GM21423 (cell line): ENCODE measurements around the gene BATF.

Source experiments
- ATAC-seq: cut with Tn5 transposase; IDR thresholded peaks from one replicate; pipeline ENCODE4 v1.9.1; 2021; ENCODE audit warnings: mild to moderate bottlenecking, moderate library complexity; ENCODE audit not compliant: unreplicated experiment

BATF gene

DNA sequence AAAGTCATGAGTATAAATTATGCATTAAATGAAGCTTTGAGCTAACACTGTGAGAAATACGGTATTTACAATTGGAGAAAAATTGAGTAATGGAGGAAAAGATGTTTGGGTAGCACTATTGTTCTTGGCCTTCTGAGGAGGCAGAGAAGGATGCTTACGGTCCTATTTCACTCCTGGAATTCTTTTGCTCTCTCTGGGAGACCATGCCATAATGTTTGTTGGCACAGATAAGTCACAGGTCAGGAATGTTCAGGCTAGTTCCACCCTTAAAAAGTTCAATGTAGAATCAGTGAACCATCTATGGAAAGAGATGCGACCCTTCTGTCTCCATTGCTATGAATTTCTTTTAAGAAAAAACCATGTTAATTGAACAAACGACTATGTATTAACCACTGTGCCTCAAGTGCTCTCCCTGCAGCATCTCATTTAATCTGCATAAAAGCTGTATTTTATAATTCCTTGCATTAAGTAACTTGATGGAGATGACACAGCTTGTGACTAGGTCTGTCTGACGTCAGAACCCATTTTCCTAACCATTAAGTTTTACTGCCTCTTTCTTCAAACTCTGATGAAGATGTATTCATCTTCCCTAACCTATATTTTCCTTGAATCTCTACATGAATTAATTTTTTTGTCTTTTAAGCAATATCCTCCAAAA lies 9.5 kb downstream of the BATF start:
- ATAC-seq, result no peak

DNA sequence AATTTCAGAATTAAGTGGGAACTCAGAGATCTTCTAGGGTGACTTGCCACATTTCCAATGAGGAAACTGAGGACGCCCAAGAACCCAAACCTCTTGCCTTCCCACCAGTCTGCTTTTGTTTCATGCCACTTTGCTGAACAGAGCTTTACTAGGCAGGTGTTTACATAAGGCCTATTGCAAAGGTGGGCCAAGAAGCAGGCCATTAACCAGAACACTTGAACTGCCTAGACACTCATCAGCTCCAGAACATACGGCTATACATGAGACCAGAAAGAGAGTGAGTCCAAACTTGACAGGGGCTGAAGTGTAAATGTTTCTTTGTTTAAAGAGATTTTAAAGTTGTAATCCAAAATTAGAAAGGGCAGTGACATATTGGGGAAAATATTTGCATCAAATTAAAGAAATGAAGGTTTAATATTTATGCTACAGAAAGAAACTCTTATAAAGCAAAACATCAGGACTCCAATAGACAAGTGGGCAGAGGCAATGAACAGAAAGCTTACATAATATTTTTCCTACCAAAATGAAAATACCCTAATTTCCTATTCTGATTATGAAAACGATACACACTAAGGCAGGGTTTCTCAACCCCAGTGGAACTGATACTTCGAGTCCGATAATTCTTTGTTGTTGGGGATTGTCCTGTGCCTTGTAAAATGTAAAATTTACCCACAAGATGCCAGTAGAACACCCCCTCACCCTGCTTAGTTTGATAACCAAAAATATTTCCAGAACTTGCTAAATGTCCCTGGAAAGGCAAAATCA lies 11.7 kb downstream of the BATF start:
- ATAC-seq, result no peak

DNA sequence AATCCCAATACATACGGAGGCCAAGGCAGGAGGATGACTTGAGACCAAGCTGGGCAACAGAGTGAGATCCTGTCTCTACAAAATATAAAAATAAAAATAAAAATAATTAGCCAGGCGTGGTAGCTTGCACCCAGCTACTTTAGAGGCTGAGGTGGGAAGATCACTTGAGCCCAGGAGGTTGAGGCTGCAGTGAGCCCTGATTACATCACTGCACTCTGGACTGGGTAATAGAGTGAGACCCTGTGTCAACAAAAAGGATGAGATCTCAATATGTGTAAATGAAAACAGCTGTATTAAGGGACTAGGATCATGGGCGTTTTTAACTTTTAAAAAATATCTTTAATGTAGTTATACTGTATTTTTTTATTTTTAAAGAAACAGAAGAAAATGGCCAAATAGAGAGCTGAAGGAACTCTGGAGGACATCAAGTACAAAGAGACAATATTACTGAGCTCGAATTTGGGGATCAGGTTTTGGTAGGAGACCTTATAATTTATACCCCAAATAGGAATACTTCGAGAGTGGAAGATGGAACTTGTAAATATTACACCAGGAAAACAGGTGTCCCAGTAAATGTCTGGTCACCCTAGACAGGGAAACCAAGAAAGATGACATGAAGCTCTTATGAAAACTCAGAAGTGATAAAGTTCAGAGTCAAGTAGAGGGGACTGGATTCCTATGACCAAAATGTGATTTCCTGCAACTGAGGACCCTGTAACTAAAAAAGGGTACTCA lies 13.1 kb downstream of the BATF start:
- ATAC-seq, result no peak

DNA sequence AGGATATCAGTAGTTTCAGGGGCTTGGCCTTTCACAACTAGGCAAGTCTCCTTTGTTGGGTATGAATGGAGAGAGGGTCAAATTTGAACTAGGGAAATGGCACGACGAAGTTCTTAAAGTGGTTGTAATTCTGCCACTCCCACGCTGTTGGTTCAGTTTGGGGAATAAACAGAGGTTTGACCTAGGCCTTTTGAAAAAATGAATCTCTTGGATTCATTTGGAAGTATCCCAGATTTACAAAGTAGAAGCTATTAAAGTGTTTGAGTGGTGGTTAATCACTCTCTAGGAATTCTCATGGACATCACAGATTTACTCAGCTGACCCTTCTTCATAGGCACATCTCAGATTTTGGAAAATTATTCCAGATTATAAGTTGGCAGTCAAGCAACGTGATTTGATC lies 14.8 kb downstream of the BATF start:
- ATAC-seq, result no peak

DNA sequence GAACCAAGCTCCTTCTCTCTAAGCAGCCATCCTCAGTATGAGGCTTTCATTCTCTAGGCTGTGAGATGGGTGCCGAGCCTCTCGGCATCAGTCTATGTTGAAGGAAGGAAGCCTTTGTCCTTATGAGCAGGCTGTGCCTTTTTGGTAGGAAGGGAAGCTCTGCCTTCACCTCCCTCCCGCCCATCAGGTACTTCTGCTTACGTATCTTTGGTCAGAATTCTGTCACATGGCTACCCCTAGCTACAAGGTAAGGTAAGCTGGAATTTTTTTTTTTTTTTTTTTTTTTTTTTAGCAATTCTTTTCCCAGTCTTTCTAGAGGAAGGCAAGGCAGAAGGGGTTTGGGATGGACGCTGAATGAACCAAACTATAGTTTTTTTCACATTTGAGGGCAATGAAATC lies 16.9 kb downstream of the BATF start:
- no peak for ATAC-seq

DNA sequence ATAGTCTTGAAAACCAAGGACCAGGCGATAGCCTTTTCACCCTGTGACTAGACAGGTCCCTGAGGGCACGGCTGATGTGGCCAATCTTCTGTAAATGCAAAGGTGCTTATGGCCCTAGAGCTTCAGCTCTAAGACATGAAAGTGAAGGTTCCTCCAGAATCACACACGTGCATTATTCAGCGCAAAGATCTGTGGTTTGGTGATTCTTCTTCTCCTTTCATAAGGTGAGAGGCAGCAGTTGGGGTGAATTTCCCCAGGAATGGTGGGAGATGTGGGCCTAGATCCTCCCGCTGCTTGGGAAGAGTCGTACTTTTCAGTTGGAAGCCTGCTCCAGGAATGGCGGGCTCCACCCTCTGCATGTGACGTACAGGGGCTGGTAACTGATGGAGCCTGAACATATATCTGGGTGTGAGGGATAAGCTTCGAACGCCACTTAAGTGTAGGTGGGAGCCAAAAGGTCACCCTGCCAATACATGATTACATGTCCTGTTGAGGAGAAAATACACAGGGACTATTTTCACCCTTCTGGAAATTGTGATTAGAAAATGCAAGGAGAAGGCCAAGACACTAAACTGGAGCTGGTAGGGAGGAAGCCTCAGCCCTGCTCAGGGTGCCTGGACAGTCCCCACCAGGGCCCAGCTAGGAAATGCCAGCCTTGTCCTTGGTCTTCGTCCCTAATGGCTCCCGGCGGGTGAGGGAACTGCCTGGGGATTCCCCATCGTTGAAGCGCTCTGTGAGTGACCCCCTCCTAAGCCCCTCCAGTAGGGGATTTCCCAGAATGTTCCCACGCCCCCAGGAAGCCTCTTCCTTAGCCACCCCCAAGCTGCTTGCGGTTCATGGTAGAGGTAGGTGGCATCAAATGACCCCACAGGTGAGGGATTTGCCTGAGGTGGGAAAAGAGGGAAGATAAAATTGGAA lies 17.6 kb downstream of the BATF start:
- peak; percentile 58 for ATAC-seq

DNA sequence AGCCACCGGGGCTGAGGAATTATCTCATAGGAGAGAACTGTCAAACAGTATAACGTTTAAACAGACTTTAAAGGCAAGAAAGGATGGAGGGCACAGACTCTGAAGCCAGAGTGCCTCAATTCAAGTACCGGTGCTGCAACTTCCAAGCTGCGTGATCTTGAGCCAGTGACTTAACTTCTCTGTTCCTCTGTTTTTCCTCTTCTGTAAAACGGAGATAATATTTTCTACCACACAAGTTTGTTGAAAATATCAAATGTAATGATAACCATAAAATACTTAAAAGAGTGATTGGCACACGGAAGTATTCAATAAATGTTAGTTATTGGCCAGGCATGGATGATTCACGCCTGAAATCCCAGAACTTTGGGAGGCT lies 18.2 kb downstream of the BATF start:
- ATAC-seq, result no peak

DNA sequence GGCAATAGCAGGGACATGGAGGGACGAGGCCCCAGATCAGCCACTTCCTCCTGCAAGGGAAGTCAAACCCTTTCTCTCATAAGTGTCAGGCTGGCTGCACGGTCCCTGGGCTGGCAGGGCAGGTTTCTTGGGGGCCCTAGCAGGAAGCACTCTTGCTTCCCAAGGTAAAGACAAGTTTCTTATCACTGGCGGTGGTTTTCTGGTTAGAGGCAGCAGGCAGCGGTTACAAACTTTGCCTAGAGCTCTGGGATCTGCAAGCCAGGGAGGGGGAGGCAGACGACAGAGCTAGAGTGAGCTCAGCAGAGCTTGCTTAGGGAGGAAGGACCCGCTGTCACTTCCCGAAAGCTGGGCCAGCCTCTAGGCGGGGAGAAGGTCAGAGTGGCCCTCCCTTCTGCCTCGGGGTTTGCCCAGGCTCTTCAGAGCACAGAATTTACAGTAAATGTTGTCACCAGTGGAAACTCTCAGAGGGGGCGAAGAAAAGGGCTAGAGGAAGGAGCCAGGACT lies 20.4 kb downstream of the BATF start:
- peak; percentile 63 for ATAC-seq

DNA sequence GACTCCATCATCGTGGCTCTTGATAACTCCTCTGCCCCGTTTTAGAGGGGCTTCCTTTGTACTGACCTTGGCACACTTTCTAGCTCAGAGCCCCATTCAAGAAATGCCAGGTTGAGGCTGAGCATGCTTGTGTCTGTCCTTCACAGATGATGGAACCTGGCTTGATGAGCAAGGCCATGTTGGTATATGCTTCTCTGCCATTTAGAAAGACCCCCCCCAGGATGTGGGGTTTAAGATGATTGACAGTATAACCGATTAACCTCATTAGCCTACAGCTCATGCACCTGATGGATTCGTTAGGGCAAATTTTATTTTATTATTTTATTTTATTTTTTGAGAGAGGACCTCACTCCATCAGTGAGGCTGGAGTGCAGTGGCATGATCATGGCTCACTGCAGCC lies 21.0 kb downstream of the BATF start:
- peak; percentile 6 for ATAC-seq

DNA sequence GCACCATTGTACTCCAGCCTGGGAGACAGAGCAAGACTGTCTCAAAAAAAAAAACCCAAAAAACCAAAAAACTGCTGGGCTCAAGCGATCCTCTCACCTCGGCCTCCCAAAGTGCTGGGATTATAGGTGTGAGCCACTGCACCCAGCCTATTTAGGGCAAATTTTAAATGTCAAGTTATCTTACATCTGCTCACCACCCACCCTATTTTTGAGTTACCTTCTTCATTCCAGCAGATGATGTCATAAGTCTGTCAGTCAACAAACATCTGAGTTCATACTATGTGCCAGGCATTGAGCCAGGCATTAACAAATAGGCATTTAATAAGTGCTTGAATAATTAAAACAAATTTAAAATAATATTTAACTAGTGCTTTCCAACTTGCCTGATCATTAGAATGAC lies 21.5 kb downstream of the BATF start:
- no peak for ATAC-seq

DNA sequence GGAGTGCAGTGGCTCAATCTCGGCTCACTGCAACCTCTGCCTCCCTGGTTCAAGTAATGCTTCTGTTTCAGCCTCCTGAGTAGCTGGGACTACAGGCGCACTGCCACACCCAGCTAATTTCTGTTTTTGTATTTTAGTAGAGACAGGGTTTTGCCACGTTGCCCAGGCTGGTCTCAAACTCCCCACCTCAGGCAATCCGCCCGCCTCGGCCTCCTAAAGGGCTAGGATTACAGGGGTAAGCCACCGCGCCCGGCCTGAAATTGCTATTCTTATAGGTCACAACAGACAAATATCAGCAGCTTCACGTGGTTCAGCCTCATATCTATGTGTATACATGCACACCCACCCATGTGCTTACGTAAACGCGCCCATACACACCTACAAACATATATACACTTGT lies 23.6 kb downstream of the BATF start:
- no peak for ATAC-seq

DNA sequence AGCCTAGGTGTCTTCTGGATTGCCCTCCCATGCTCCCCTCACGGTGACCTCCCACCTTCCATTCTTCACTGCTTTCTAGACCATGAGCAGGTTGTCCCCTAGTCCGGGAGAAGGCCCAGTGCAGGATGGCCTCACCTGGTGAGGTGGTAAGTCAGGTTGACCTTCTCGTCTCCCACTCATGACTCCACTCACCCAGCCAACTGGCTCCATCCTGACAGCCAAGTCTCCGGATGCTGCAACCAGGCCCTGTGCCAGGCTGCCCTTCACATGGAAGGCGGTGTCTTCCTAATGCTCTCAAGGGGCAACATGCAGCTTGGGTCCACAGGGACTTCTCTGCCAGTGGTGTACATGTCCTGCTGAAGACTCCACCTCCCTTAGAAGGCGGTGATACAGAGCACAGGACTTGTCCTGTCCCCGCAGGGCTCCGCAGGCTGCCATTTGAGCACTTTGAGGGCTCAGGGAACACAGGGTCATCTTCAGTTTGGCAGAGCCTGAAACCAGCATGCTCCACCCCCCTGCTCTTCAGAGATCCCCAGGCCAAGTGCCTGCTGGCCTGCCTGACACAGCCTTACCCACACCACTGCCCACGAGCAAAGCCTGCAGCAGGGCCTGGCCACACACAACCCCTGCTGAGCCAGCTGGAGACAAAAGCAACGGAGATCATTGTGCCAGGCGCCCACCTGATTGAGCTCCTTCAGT lies 25.4 kb downstream of the BATF start:
- ATAC-seq, result no peak

DNA sequence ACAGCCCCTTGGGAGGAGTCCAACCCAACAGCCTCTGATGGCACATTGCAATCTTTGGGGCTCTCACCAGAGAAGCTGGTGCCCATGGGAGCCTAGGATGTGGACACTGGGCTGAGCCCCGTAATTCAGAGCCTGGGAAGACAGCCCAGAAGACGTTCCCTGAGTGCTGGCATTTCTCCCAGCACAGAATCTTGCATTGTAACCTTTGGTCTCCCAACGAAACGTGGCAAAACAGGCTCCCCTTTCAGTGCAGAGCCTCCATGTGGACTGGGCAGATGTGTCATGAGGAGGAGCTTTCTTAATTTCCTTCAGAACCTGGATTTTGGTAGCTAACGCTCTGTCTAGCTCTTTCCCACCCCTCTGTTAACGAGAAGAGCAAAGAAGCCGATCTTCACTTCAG lies 26.3 kb downstream of the BATF start:
- ATAC-seq, result no peak

DNA sequence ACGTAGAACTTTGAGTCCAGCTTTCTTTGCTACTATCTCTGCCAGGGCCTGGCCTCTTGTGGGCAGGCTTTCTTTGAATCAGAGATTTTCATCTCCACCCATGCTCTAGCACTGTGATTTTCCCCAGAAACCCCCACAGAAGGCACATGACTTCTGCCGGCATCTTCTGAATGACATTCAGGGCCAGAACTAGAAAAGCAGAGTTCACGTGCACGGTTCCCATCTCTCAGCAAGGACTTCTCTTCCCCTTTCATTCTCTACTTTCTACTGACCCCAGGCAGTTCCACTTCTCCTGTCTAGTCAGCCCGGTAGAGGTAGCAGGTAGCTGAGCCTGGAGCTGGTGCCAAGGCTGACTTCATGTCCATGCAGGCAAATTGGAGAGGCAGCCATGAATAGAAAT lies 26.9 kb downstream of the BATF start:
- no peak for ATAC-seq

DNA sequence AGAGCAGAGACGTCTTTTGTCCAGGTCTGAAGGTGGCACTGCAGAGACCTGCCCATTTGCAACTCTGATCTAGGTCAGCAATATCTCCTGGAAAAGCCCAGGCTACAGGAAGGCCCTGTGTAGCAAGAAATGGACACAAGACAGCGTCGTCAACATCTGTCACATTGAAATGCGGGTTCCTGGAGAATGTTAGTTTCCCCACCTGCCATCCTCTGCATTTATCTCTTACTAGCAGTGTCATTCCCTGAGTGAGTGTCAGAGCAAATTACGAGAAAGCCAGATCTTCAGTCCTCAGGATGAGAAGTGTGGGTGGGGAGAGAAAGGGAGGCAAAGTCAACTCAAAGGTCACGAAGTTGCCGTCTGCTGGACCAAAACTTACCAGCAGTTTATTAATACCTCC lies 28.8 kb downstream of the BATF start:
- ATAC-seq, result no peak

DNA sequence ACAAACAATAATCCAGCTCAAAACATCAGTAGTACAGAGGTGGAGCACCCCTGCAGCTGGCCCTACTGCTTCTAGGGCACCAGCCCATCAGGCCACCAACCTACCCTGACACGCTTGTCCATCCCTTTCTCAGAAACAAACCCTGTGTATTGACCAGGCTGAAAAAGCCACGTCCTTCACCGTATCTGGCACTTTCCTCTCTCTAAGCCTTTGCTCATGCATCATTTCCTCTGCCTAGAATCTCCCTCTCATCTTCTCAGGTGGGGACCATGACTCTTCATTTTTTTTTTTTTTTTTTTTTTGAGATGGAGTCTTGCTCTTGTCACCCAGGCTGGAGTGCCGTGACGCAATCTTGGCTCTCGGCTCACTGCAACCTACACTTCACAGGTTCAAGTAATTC lies 30.9 kb downstream of the BATF start:
- no peak for ATAC-seq

DNA sequence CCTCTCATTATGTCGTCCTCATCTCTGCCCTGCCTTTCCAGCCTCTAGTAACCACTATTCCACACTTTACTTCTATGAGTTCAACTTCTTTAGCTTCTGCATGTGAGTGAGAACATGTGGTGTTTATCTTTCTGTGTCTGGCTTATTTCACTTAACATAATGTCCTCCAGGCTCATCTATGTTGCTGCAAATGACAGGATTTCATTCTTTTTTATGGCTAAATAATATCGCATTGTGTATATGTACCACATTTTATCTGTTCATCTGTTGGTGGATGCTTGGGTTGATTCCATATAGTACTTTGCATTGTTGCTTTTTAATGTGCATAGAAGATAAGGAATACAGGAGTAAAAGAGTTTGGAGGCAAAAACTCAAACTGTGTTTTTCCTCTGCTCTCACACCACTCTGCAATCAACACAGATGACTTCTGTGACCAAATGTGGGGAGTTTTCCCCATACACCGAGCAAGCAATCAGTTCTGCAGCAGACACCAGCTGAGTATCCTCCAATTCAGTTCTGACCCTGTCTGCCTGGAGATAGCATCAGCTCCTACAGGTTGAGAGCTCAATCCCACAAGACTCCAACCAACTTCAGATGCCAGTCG lies 31.6 kb downstream of the BATF start:
- ATAC-seq, result no peak

DNA sequence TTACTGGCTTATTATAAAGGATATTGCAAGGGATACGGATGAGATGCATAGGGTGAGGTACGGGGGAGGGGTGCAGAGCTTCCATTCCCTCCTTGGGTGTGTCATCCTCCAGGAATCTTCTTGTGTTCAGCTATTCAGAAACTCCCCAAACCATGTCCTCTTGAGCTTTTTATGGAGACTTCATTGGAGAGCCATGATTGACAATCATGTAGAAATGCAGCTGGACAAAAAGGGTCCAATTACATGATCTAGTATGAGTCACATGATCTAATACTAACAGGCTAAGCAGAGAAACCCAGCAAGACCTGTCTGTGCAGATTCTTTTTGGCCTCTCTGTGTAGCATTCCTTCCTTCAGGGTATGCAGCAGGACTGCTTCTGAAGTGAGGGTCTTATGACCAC lies 32.2 kb downstream of the BATF start:
- ATAC-seq, result no peak

DNA sequence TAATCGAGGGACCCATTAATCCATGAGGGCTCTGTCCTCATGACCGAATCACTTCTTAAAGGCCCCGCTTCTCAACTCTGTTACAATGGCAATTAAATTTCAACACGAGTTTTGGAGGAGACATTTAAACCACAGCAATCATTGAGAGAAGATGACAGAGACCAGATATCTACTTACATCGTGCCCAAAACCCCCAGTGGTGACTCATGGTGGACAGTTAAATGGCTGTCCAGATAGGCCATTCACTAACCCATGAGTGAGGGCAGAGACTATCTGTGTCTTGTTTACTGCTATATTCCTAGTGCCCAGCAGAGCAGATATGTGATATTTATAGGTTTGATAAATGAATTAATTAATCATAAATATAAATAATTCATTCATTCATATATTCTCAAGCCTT lies 36.2 kb downstream of the BATF start:
- ATAC-seq, result no peak

DNA sequence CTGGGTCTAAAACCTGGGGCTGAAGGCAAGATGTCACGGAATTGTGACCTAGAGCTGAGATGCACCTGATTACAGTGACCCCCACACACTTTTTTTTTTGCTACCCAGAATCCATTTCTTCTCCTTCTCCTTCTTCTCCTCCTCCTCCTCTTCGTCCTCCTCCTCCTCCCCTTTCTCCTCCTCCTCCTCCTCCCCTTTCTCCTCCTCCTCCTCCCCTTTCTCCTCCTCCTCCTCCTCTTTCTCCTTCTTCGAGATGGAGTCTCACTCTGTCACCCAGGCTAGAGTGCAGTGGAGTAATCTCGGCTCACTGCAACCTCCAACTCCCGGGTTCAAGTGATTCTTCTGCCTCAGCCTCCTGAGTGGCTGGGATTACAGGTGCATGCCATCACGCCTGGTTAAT lies 36.8 kb downstream of the BATF start:
- ATAC-seq, result no peak
